GM12892 (cell line): ENCODE measurements around the gene CDKAL1.
"Not testable (repeated sequence)": the region's sequence is repeated elsewhere in the genome, so short reads cannot be mapped to it uniquely, and the experiment has no call there.

Experiments used
- DNase-seq: peaks from one replicate; pipeline ENCODE4 v3.0.0; 2011; ENCODE audit not compliant: insufficient read length
- FAIRE-seq: peaks from 2 replicates; lab custom pipeline; 2011; peaks lifted over from hg19 to GRCh38; lab: Jason Lieb, UNC
- POLR2A ChIP-seq: IDR thresholded peaks from 2 replicates; pipeline ENCODE4 v1.6.1; 2011; ENCODE audit warnings: low read depth, low read length, control low read depth
- POLR2AphosphoS5 ChIP-seq: IDR thresholded peaks from 2 replicates; pipeline ENCODE4 v1.6.1; 2011; ENCODE audit warnings: low read depth, low read length, control low read depth
- TAF1 ChIP-seq: IDR thresholded peaks from 2 replicates; pipeline ENCODE4 v1.6.1; 2011; ENCODE audit warnings: low read depth, mild to moderate bottlenecking, control low read depth, low read length, borderline replicate concordance

CDKAL1 gene

DNA sequence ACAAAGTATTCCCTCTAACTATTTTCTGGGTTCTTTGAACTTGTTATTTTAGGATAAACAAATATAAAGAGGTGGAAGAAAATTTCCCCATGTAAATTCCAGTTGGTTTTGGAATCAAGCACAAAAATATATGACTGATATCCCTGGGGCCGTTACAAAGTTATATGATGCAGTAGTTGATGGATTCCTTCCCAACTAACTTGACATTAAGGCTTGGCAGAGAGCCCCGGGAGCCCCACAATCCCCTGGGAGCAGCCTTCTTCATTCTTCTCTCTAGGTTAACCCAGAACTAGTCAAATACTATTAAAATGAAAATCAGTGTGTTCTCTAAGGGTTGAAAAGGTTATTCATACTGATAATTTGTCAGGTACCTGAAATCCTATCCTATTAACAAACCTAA is 550.4 kb downstream of the CDKAL1 start:
- DNase-seq (no peak), FAIRE-seq (no peak)
- TF ChIP-seq TAF1 (no peak), POLR2A (no peak), POLR2AphosphoS5 (no peak)

DNA sequence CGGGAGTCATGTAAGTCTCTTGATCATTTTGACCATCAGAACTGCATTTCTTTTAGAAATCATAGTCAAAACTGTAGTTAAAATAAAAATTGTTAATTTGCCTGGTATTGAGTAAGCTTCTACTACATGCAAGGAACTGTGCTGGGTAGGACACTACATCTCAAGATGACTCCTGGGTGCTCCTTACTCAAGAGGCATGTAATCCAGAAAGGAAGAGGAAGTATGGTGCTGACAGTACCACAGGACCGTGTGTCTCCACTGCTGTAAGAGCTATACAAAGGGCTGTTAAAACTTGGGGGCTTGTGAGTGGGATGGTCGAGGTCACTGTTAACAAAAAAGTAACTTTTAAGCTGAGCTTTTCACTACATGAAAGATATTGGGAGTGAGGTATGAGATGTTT is 551.0 kb downstream of the CDKAL1 start:
- no peak for TF ChIP-seq POLR2A
- no peak for TF ChIP-seq POLR2AphosphoS5
- TF ChIP-seq TAF1: no peak
- FAIRE-seq: no peak
- no peak for DNase-seq

GRCh38 chr6:21085643-21086042 is 551.4 kb downstream of the CDKAL1 start:
- no peak for FAIRE-seq
- TF ChIP-seq POLR2A: no peak
- TF ChIP-seq TAF1: no peak
- no peak for TF ChIP-seq POLR2AphosphoS5
- DNase-seq: no peak

GRCh38 chr6:21087188-21087587 is 552.9 kb downstream of the CDKAL1 start:
- no peak for FAIRE-seq
- TF ChIP-seq TAF1 (no peak), POLR2A (no peak), POLR2AphosphoS5 (no peak)
- no peak for DNase-seq

DNA sequence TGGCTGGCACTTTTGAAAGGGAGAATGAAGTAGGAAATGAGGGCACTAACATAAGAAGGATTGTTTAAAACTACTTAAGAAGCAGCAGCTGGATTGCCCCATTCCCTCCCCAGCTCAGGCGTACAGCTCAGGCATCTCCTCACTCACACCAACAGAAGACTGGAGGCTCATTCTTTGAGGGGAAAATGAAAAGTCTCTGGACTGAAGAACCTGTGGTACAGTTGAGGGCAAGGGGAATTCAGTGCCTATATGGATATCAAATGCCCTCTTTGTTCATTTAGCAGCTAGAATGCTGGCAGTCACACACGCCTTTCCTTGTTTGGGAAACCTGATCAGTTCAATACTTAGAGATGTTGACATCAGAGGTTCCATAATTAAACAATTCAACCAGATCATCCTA is 557.2 kb downstream of the CDKAL1 start:
- TF ChIP-seq POLR2AphosphoS5: no peak
- no peak for TF ChIP-seq POLR2A
- TF ChIP-seq TAF1: no peak
- DNase-seq (no peak), FAIRE-seq (no peak)

- not testable (repeated sequence) for DNase-seq, FAIRE-seq
These were observed 558.0 kb downstream of the CDKAL1 start for GRCh38 chr6:21092231-21092772.

DNA sequence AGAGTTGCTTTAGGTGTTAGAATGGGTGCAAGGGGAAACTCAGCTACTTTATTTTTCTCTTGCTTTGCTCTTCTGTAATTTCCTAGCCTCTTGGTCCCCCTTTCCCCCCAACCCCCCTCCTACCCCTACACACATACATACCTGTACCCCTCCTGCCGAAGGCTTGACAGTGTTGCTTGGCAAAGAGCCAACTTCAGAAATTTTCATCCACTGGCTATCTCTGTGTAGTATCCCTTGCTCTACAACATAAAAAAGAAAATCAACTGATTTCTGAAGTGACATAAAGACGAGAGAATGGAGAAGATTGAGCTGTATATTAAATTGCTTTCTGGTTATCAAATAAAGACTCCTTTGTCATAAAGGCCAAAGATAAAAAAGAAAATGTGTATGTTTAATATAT is 561.2 kb downstream of the CDKAL1 start:
- FAIRE-seq (no peak), DNase-seq (no peak)
- no peak for TF ChIP-seq POLR2A
- TF ChIP-seq TAF1: no peak
- TF ChIP-seq POLR2AphosphoS5: no peak

DNA sequence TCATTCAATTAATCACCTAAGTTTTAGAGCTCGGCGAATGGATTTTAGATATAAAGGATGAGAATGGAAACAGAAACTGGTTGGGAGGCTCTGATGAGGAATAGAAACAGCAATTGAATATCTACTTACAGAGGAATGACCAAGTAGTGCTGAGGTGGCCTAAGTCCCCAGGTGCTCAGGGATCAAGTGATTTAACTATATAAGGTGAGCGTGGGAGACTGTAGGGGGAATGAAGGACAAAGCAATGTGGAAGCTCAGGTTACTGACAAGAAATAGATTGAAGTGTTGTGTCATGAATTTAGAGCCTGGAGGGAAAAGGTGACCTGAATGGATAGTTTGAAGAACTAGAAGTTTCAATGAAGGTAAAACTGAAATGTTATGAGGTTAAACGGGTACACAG is 563.9 kb downstream of the CDKAL1 start:
- TF ChIP-seq POLR2AphosphoS5: no peak
- TF ChIP-seq TAF1: no peak
- TF ChIP-seq POLR2A: no peak
- FAIRE-seq (no peak), DNase-seq (no peak)

DNA sequence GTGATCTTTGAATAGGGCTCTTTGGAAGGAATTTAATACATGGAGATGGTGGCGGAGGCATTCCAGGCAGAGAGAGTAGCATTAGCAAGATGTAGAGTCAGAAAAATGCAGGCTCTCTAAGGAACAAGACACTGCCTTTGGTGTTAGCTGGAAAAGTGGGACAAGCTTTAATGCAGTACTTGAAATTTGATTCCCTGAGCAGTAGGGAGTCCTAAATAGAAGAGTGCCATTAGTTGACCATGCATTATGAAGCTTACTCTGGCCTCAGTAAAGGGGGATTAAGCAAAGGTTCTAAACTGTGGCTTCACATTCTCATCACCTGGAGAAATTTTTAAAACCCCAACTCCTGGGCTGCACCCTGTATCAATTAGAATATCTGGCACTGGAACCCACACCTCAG is 564.5 kb downstream of the CDKAL1 start:
- DNase-seq (no peak), FAIRE-seq (no peak)
- TF ChIP-seq TAF1 (no peak), POLR2AphosphoS5 (no peak), POLR2A (no peak)

DNA sequence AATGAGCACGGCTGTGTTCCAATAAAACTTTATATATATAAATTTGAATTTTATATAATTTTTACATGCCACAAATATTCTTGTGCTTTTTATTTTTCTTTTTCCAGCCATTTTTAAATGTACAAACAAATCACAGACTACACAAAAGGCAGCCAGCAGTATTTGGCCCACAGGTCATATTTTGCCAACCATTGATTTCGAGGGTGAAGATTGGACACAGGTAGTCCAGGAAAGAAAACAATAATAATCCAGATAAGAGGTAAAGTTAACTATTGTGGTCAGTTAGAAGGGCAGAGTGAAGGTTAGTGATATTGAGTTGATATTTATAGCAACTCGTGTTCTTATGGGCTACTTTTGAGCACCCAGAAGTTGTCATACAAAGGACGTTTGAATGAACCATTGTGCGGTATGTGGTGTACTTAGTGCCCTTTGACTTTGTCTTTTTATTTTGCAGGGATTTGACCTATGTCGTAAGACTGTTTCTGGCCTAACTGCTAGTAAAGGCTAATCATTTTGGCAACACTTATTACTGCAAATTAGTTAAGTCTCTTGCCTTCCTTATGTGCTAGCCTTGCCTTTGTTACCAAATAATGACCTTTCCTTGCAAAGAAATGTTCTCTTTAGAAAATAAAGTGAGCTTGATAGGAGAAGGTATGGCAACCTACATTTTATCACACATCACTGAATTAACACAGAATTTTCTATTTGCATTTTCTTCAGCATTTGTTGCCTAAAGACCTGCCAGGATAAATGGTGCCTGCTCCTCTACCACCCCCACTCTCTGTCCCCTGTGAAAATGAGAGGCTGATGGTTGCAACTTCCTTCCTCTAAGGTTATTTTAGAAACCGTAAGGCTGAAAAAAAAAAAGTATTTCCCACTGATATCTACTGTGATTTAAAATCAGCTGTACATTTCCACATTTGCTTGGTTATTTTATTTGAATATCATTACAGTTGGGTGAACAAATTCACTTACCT is 565.4 kb downstream of the CDKAL1 start:
- DNase-seq (no peak), FAIRE-seq (peak; percentile 67)
- TF ChIP-seq POLR2A (no peak), TAF1 (no peak), POLR2AphosphoS5 (no peak)

- TF ChIP-seq TAF1 (no peak), POLR2AphosphoS5 (no peak), POLR2A (no peak)
- no peak for FAIRE-seq
These were observed 566.7 kb downstream of the CDKAL1 start for GRCh38 chr6:21100991-21101390.

DNA sequence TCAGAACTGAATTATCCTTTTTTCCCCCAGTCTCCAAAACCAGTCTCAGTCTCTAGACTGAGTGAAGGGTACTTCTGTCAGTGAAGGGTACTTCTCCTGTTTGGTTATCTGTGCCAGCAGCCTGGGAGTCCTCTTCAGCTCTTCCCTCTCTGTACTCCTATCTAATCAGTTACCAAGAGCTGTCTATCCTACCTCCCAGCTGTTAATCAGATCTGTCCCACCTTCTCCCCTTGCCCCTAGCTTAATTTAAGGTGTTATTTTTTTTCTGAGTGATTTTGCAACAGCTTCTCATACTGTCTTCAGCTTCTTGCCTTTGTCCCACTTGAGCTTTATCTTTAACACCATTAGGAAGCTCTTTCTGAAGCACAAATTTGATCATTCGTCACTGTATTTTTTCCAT is 567.4 kb downstream of the CDKAL1 start:
- FAIRE-seq: no peak
- no peak for DNase-seq
- TF ChIP-seq TAF1 (no peak), POLR2AphosphoS5 (no peak), POLR2A (no peak)

More at GRCh38 chr6:21100991-21101390, 566.7 kb downstream of the CDKAL1 start:
- no peak for DNase-seq
